IMR-90 (cell line): ENCODE data around the gene CDCP1. TPM values are rescaled to one million over a fixed set of nuclear protein-coding genes. Genes with fewer than 3 reads are reported as not detected.

Experiments used
- ATAC-seq: fragments of 200-7000 bp; cut with Tn5 transposase; 2 replicates; pipeline ENCODE4 v1.9.1; 2020; ENCODE audit warnings: low read depth, mild to moderate bottlenecking, moderate library complexity
- BruUV-seq: library from RNA; stranded (reverse); fragments of 400-500 nt; replicated peaks from 2 replicates; lab custom pipeline; 2021; lab: Mats Ljungman, UMichigan
- CTCF ChIA-PET: fragments of 300-600 bp; formaldehyde crosslinking; extraction: SDS; loops from one replicate; lab custom pipeline; 2021; ENCODE audit warnings: antibody characterized with exemption; lab: Yijun Ruan, JAX
- POLR2A ChIA-PET: fragments of 300-600 bp; sonication (Branson Sonifier 250); formaldehyde crosslinking; loops from one replicate; lab custom pipeline; 2022; ENCODE audit warnings: antibody characterized with exemption; ENCODE audit not compliant: unreplicated experiment; lab: Charles Lee
- DNase-seq: peaks from one replicate; pipeline ENCODE4 v3.0.0; 2013
- H2AFZ ChIP-seq: replicated peaks from 2 replicates; pipeline ENCODE3; 2013; ENCODE audit warnings: low read length, mild to moderate bottlenecking; ENCODE audit not compliant: poor library complexity
- H2AK5ac ChIP-seq: 2 replicates; pipeline ENCODE4 v1.6.1; 2013; ENCODE audit warnings: low read depth, low read length, inconsistent platforms
- H2AK9ac ChIP-seq: replicated peaks from 2 replicates; pipeline ENCODE3; 2013; ENCODE audit warnings: mild to moderate bottlenecking, low read depth, low read length, moderate library complexity; ENCODE audit not compliant: poor library complexity
- H2BK120ac ChIP-seq: 2 replicates; pipeline ENCODE4 v1.6.1; 2013; ENCODE audit warnings: low read depth, low read length, inconsistent platforms
- H2BK15ac ChIP-seq: 3 replicates; pipeline ENCODE4 v1.6.1; 2013; ENCODE audit warnings: low read depth, low read length, inconsistent platforms
- H2BK20ac ChIP-seq: 2 replicates; pipeline ENCODE4 v1.6.1; 2013; ENCODE audit warnings: low read depth, mild to moderate bottlenecking, inconsistent platforms, low read length, moderate library complexity
- H2BK5ac ChIP-seq: 2 replicates; pipeline ENCODE4 v1.6.1; 2013; ENCODE audit warnings: mild to moderate bottlenecking, low read depth, low read length, inconsistent platforms; ENCODE audit not compliant: poor library complexity, severe bottlenecking
- H3K14ac ChIP-seq: replicated peaks from 2 replicates; pipeline ENCODE4 v1.6.1; 2013; ENCODE audit warnings: low read depth, low read length, inconsistent platforms
- H3K18ac ChIP-seq: 2 replicates; pipeline ENCODE4 v1.6.1; 2013; ENCODE audit warnings: low read depth, low read length, control low read depth
- H3K23ac ChIP-seq: 2 replicates; pipeline ENCODE4 v1.6.1; 2013; ENCODE audit warnings: low read depth, low read length, inconsistent platforms
- H3K27ac ChIP-seq: 2 replicates; pipeline ENCODE4 v1.5.1; 2013; ENCODE audit warnings: mild to moderate bottlenecking, control low read depth, low read length; ENCODE audit not compliant: insufficient read depth
- H3K27me3 ChIP-seq: 2 replicates; pipeline ENCODE4 v1.6.1; 2013; ENCODE audit warnings: low read length; ENCODE audit not compliant: control insufficient read depth, insufficient read depth
- H3K36me3 ChIP-seq: 2 replicates; pipeline ENCODE4 v1.6.1; 2013; ENCODE audit warnings: low read length, mixed read lengths; ENCODE audit not compliant: control insufficient read depth, insufficient read depth
- H3K4ac ChIP-seq: 2 replicates; pipeline ENCODE4 v1.6.1; 2013; ENCODE audit warnings: low read depth, low read length, inconsistent platforms
- H3K4me1 ChIP-seq: 2 replicates; pipeline ENCODE4 v1.6.1; 2013; ENCODE audit warnings: low read length, mixed read lengths; ENCODE audit not compliant: control insufficient read depth, insufficient read depth
- H3K4me2 ChIP-seq: 2 replicates; pipeline ENCODE4 v1.6.1; 2013; ENCODE audit warnings: low read depth, mild to moderate bottlenecking, control low read depth, low read length, moderate library complexity
- H3K4me3 ChIP-seq: 2 replicates; pipeline ENCODE4 v1.5.1; 2013; ENCODE audit warnings: low read depth, mild to moderate bottlenecking, control low read depth, low read length, moderate library complexity; ENCODE audit not compliant: insufficient read depth
- H3K56ac ChIP-seq: 2 replicates; pipeline ENCODE4 v1.6.1; 2013; ENCODE audit warnings: low read length, inconsistent platforms; ENCODE audit not compliant: insufficient read depth; ENCODE audit errors: extremely low read depth
- H3K79me1 ChIP-seq, 2 experiments: 2 replicates each; pipeline ENCODE4 v1.6.1; 2013; ENCODE audit warnings: low read length in 2 of 2, inconsistent platforms in 1 of 2, low read depth in 1 of 2
- H3K9ac ChIP-seq: 2 replicates; pipeline ENCODE4 v1.6.1; 2013; ENCODE audit warnings: low read depth, low read length, control low read depth
- H3K9me1 ChIP-seq: 2 replicates; pipeline ENCODE4 v1.6.1; 2013; ENCODE audit warnings: low read length, inconsistent platforms; ENCODE audit not compliant: insufficient read depth
- H3K9me3 ChIP-seq: 2 replicates; pipeline ENCODE4 v1.6.1; 2013; ENCODE audit warnings: low read length; ENCODE audit not compliant: control insufficient read depth, insufficient read depth
- H4K20me1 ChIP-seq: 2 replicates; pipeline ENCODE4 v1.6.1; 2013; ENCODE audit warnings: low read length, inconsistent platforms; ENCODE audit not compliant: insufficient read depth
- H4K5ac ChIP-seq: 2 replicates; pipeline ENCODE4 v1.6.1; 2013; ENCODE audit warnings: mild to moderate bottlenecking, low read depth, low read length, control low read depth
- H4K8ac ChIP-seq, 2 experiments: 2 replicates each; pipeline ENCODE4 v1.6.1; 2013; ENCODE audit warnings: low read depth in 2 of 2, low read length in 2 of 2, control low read depth in 1 of 2, inconsistent platforms in 1 of 2
- H4K91ac ChIP-seq: 2 replicates; pipeline ENCODE4 v1.6.1; 2013; ENCODE audit warnings: low read depth, low read length, inconsistent platforms; ENCODE audit not compliant: insufficient read depth
- BHLHE40 ChIP-seq: fragments of 150-350 bp; IDR thresholded peaks from 2 replicates; pipeline ENCODE4 v1.6.1; 2016; ENCODE audit warnings: mild to moderate bottlenecking, low read depth, low read length
- CEBPB ChIP-seq: IDR thresholded peaks from 2 replicates; pipeline ENCODE4 v1.6.1; 2012; ENCODE audit warnings: low read depth, low read length, improper control_type of control experiment
- MAFK ChIP-seq: IDR thresholded peaks from 2 replicates; pipeline ENCODE4 v1.6.1; 2012; ENCODE audit warnings: low read depth, low read length, improper control_type of control experiment
- MXI1 ChIP-seq: IDR thresholded peaks from 2 replicates; pipeline ENCODE4 v1.6.1; 2012; ENCODE audit warnings: low read depth, mild to moderate bottlenecking, low read length, moderate library complexity, borderline replicate concordance
- NFE2L2 ChIP-seq: fragments of 150-350 bp; IDR thresholded peaks from 2 replicates; pipeline ENCODE4 v1.6.1; 2016; ENCODE audit warnings: low read depth, mild to moderate bottlenecking, low read length
- POLR2A ChIP-seq: IDR thresholded peaks from 2 replicates; pipeline ENCODE4 v1.6.1; 2012; ENCODE audit warnings: mild to moderate bottlenecking, low read depth, low read length
- RAD21 ChIP-seq: IDR thresholded peaks from 2 replicates; pipeline ENCODE4 v1.6.1; 2012; ENCODE audit warnings: low read length, improper control_type of control experiment
- RFX5 ChIP-seq: IDR thresholded peaks from 2 replicates; pipeline ENCODE4 v1.8.0; 2012; ENCODE audit warnings: low read depth, mild to moderate bottlenecking, low read length, moderate library complexity
- WGBS, 2 experiments: methylation state at CpG; one replicate each; pipeline versions ENCODE4 v1.1.5 to v1.1.7; 2013; ENCODE audit warnings: missing lambda C conversion rate in 2 of 2; ENCODE audit not compliant: insufficient read length in 1 of 2; ENCODE audit errors: extremely low coverage in 2 of 2; 5-methylcytosine and 5-hydroxymethylcytosine counted together
- dilution Hi-C: fragments of 300-500 bp; cut with HindIII; formaldehyde crosslinking; loops from one replicate; pipeline ENCODE4 v1.14.3; 2018; ENCODE audit warnings: low sequenced_read_pairs; ENCODE audit not compliant: unreplicated experiment
- in situ Hi-C: fragments of 300-500 bp; cut with MboI; formaldehyde crosslinking; loops from 3 replicates; pipeline ENCODE4 v1.14.3; 2019; ENCODE audit warnings: low sequenced_read_pairs, inconsistent platforms, mixed read lengths
- intact Hi-C: fragments of 100-400 bp; cut with micrococcal nuclease; formaldehyde crosslinking; loops from 2 replicates; pipeline ENCODE4 v1.10.0; 2022
- polyA plus RNA-seq, 3 experiments: library from polyadenylated mRNA; depleted of rRNA; stranded (reverse); fragments of >200 nt; gene quantifications; 2 replicates each; pipeline ENCODE4 v1.2.3, GENCODE V29; 2012; ENCODE audit warnings: low replicate concordance in 1 of 3
- total RNA-seq: library from RNA; depleted of rRNA; stranded (reverse); fragments of >200 nt; gene quantifications from 2 replicates; pipeline ENCODE4 v1.2.3, GENCODE V29; 2012
- TF ChIP-seq, protein P1 (sequence below): fragments of 150-350 bp; IDR thresholded peaks from 2 replicates; pipeline ENCODE4 v1.6.1; 2017; ENCODE audit warnings: mild to moderate bottlenecking, antibody characterized with exemption, low read length, low read depth
- TF ChIP-seq, protein P2 (sequence below): fragments of 150-350 bp; IDR thresholded peaks from 2 replicates; pipeline ENCODE4 v1.6.1; 2016; ENCODE audit warnings: low read depth, mild to moderate bottlenecking, low read length, moderate library complexity, borderline replicate concordance
- TF ChIP-seq, protein P3 (sequence below): conservative IDR thresholded peaks from 2 replicates; pipeline ENCODE4 v1.5.1; 2012; ENCODE audit warnings: mild to moderate bottlenecking, low read depth, low read length, improper control_type of control experiment

CDCP1 gene
- total and polyA plus RNA-seq, 2 of the 4 experiments (the other 2 are of a cell fraction), result 2.5 to 3.8 TPM

DNA sequence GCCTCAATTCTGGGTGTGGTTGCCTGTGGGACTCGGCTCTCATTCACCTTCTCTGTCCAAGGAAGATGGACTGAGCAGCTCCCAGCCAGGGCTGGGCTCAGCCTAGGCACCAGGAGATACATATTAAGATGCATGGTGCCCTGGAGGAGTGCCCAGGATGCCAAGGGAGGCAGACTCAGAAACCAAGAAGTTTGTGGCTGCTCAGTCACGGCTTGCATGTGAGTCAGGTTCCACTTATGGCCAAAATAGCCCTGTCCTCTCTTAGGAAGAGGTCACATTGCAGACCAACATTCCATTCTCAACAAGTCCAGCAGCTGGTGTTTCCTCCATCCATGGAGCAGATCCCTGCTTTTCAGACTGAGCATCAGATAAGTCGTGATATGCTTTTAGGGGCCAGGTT is 21.8 kb downstream of the CDCP1 start (continued):
- TF ChIP-seq MAFK, result no peak

DNA sequence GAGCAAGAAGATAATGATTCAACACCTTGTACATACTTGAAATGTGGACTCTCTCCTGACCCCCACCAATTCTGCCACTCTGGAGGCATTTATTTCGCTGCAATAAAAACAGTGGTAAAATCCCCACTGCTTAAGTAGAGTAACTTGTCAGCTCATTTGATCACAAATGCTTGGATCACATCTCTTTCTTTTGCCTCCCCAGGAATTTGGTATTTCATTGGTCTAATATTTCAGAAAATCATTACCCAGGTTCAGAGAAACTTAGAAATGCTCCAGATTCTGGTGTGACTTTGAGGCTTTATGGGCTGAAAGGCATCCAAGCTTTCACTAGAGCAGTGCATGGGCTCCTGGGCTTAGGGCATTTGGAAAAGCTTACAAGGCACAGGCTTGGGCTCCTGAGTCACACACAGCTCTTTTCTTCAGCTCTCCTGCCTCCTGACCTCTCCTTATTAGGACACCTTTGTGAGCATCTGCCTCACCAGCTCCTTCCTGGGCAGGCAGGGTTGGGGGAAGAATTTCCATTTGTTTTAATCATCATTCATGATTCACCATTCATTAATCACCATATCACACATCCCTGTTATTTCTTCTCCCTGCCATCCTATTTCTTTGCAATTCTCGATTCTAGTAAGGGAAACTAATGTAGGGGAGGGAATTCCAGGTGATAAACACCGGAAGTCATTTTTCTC is 22.5 kb downstream of the CDCP1 start:
- TSS peak; percentile 77 for BruUV-seq
- Histone ChIP-seq H3K27me3 (no peaks in the 10 kb centered on the region), H3K27ac (peak overlapping the region; percentile 95), H3K18ac (peak overlapping the region; percentile 94), H3K9me3 (no peaks in the 10 kb centered on the region), H3K23ac (peak overlapping the region; percentile 83), H3K36me3 (no peaks in the 10 kb centered on the region), H3K4me1 (peaks cover 42% of the 10 kb centered on the region), H3K79me1 (peaks cover 24 to 37% of the 10 kb centered on the region in 2 experiments), H4K91ac (peak overlapping the region; percentile 94), H4K20me1 (no peaks in the 10 kb centered on the region), H2BK120ac (peak overlapping the region; percentile 97), H2AFZ (no peak overlapping the region), H2BK15ac (peak overlapping the region; percentile 68), H3K56ac (peak overlapping the region; percentile 92), H2BK20ac (peak overlapping the region; percentile 100), H4K5ac (peak overlapping the region; percentile 92), H3K4me2 (peak overlapping the region; percentile 36; the same call in 1 of the 2 replicates), H3K9ac (peak overlapping the region; percentile 52; the same call in 1 of the 2 replicates), H3K4me3 (no peak overlapping the region), H2AK9ac (peak overlapping the region; percentile 95), H3K4ac (peak overlapping the region; percentile 93), H2AK5ac (peak overlapping the region; percentile 95), H3K9me1 (peaks cover 17% of the 10 kb centered on the region), H2BK5ac (peak overlapping the region; percentile 100), H3K14ac (peak overlapping the region; percentile 92), H4K8ac (peak overlapping the region; percentile 67 to 93)
- WGBS, 2 experiments, result no CpG with 5 or more reads among the region's 3 CpGs
- intact Hi-C loops (loop anchor here (5.0 kb wide), 3 partner anchors 66 to 99 kb away; no protein-coding TSS in a partner anchor), dilution Hi-C loops (no loop called here), in situ Hi-C loops (loop anchor here (5.0 kb wide), 1 partner anchor 66 kb away; no protein-coding TSS in a partner anchor)
- CTCF ChIA-PET, result interaction anchor here (0.8 to 1.2 kb wide), 3 partner anchors 14 to 86 kb away, joined by 4 to 5 read pairs (median 5); no protein-coding TSS in a partner anchor
- POLR2A ChIA-PET, result interaction anchor here (0.7 to 1.5 kb wide), 6 partner anchors 12 to 86 kb away, joined by 3 to 6 read pairs (median 3); no protein-coding TSS in a partner anchor
- DNase-seq, result peak; percentile 91
- peak; percentile 63 for ATAC-seq
- TF ChIP-seq RFX5 (no peak), POLR2A (peak; percentile 46; the same call in 1 of the 2 replicates), CEBPB (peak; percentile 41; the same call in 1 of the 2 replicates), RAD21 (peak; percentile 24; the same call in 1 of the 2 replicates), NFE2L2 (no peak), MXI1 (no peak), BHLHE40 (peak; percentile 20; the same call in 1 of the 2 replicates)
- TF ChIP-seq, protein P1, sequence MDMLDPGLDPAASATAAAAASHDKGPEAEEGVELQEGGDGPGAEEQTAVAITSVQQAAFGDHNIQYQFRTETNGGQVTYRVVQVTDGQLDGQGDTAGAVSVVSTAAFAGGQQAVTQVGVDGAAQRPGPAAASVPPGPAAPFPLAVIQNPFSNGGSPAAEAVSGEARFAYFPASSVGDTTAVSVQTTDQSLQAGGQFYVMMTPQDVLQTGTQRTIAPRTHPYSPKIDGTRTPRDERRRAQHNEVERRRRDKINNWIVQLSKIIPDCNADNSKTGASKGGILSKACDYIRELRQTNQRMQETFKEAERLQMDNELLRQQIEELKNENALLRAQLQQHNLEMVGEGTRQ, result no peak
- TF ChIP-seq, protein P2, sequence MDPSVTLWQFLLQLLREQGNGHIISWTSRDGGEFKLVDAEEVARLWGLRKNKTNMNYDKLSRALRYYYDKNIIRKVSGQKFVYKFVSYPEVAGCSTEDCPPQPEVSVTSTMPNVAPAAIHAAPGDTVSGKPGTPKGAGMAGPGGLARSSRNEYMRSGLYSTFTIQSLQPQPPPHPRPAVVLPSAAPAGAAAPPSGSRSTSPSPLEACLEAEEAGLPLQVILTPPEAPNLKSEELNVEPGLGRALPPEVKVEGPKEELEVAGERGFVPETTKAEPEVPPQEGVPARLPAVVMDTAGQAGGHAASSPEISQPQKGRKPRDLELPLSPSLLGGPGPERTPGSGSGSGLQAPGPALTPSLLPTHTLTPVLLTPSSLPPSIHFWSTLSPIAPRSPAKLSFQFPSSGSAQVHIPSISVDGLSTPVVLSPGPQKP, result no peak
- TF ChIP-seq, protein P3, sequence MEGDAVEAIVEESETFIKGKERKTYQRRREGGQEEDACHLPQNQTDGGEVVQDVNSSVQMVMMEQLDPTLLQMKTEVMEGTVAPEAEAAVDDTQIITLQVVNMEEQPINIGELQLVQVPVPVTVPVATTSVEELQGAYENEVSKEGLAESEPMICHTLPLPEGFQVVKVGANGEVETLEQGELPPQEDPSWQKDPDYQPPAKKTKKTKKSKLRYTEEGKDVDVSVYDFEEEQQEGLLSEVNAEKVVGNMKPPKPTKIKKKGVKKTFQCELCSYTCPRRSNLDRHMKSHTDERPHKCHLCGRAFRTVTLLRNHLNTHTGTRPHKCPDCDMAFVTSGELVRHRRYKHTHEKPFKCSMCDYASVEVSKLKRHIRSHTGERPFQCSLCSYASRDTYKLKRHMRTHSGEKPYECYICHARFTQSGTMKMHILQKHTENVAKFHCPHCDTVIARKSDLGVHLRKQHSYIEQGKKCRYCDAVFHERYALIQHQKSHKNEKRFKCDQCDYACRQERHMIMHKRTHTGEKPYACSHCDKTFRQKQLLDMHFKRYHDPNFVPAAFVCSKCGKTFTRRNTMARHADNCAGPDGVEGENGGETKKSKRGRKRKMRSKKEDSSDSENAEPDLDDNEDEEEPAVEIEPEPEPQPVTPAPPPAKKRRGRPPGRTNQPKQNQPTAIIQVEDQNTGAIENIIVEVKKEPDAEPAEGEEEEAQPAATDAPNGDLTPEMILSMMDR, result no peak
